ENCODE data around the gene GLYATL3.

- TF ChIP-seq GATA2 (IDR thresholded peaks at IDR 0.05; ENCODE audit: low read depth, low read length): no peak
- no peak for TF ChIP-seq GATA3 (IDR thresholded peaks at IDR 0.05; ENCODE audit: low read depth, low read length)
These were observed 65.5 kb downstream of the GLYATL3 start for GRCh38 chr6:49565261-49565660.

Data from SH-SY5Y (cell line).